ENCODE results near the gene DIS3L2. TPM values are rescaled to one million over a fixed set of nuclear protein-coding genes. Genes with fewer than 3 reads are reported as not detected.
"Not testable (repeated sequence)": the region's sequence is repeated elsewhere in the genome, so short reads cannot be mapped to it uniquely, and the experiment has no call there.

Gene DIS3L2
- total RNA-seq, 3 donors from 2014 or later (not counting 1 experiment from before 2014, with no cell fraction given), result 56.4 to 63.6 (median 59.4) TPM

DNA sequence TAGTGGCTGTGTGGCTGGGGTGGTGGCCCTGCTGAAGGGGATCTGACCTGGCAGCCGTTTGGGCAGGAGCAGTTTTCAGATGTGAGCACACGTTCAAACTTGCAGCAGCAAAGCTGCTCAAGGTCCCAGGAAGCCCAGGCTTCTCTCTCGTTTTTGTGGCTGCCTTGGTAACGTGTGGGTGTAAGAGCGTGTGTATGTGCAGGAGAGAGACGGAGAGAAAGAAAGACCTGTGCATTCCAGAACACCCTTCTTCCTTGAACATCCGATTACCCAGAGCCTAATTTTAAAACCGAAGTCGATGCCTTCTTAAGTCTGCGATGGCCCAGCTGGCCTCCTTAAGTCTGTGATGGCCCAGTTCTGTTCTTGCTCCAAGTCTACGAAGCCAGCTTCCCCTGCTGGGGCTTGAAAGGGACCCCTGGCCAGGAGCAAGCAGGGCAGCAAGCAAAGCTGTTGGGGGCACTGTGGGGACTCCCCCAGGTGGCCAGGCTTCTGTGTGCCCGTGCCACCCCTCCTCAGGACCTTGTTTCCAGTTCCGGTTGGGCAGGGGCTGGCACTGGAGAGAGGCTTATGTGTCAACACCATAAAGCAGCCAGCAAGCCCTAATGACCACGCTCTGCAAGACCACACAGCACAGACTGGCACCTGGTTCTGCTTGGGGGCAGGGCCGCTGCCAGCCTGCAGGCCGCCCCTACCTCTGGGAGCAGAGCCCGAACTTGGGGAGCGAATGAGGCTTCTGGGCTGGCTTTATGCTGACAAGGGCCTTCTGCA is 361.2 kb downstream of the DIS3L2 start:
- H3K36me3 ChIP-seq (ENCODE audit: control insufficient read depth, insufficient read depth, low read length), result no peaks in the 10 kb centered on the region
- H3K4me1 ChIP-seq (ENCODE audit: control insufficient read depth, insufficient read depth, low read length), result peaks cover 80% of the 10 kb centered on the region
- Mint-ChIP-seq H3K27me3 (ENCODE audit: low read depth in 2 of 2) (no peaks in the 10 kb centered on the region), H3K9me3 (no peaks in the 10 kb centered on the region), H3K4me1 (peaks cover 38 to 61% of the 10 kb centered on the region in 2 donors), H3K27ac (peak overlapping the region; percentile 74 to 99), H3K4me3 (peak overlapping the region; percentile 64), H3K36me3 (no peaks in the 10 kb centered on the region)
- H3K9me3 ChIP-seq (ENCODE audit: control insufficient read depth, insufficient read depth, low read length), result no peaks in the 10 kb centered on the region
- DNase-seq (peak in 1 of 2 donors; percentile 46), ATAC-seq (no peak)
- no peak overlapping the region for H3K4me3 ChIP-seq (ENCODE audit: low read length)
- no peaks in the 10 kb centered on the region for H3K27me3 ChIP-seq (ENCODE audit: control insufficient read depth, insufficient read depth, low read length)
- H3K27ac ChIP-seq (ENCODE audit: low read length), result peak overlapping the region; percentile 53
- intact Hi-C loops (cut with micrococcal nuclease), result loop anchor here (10.0 kb wide), 1 partner anchor 188 kb away; no protein-coding TSS in a partner anchor
- TF ChIP-seq, protein P1, sequence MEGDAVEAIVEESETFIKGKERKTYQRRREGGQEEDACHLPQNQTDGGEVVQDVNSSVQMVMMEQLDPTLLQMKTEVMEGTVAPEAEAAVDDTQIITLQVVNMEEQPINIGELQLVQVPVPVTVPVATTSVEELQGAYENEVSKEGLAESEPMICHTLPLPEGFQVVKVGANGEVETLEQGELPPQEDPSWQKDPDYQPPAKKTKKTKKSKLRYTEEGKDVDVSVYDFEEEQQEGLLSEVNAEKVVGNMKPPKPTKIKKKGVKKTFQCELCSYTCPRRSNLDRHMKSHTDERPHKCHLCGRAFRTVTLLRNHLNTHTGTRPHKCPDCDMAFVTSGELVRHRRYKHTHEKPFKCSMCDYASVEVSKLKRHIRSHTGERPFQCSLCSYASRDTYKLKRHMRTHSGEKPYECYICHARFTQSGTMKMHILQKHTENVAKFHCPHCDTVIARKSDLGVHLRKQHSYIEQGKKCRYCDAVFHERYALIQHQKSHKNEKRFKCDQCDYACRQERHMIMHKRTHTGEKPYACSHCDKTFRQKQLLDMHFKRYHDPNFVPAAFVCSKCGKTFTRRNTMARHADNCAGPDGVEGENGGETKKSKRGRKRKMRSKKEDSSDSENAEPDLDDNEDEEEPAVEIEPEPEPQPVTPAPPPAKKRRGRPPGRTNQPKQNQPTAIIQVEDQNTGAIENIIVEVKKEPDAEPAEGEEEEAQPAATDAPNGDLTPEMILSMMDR (IDR thresholded peaks at IDR 0.05), result no peak
- 74% methylated on average over 18 of the region's 18 CpGs for WGBS (ENCODE audit: insufficient coverage)

DNA sequence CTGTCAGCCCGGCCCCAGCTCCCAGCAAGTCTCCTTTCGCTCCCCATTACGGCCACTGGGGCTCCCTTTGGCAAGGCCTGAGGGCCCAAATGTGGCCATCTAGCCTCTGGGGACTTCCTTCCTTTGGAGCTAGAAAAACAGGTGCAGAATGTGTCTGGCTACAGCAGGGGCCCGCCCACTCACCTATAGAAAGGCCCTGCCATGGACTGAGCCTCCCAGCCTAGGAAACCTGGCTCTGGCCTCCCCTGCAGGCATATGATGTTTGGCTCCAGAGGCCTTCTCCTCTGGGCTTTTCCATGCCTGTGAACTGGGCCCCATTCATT is 361.8 kb downstream of the DIS3L2 start:
- intact Hi-C loops (cut with micrococcal nuclease), result loop anchor here (10.0 kb wide), 1 partner anchor 188 kb away; no protein-coding TSS in a partner anchor
- 90% methylated on average over 4 of the region's 4 CpGs for WGBS (ENCODE audit: insufficient coverage)
- H3K27me3 Mint-ChIP-seq (ENCODE audit: low read depth in 2 of 2), result no peaks in the 10 kb centered on the region
- no peak overlapping the region for H3K27ac Mint-ChIP-seq
- peaks cover 32 to 56% of the 10 kb centered on the region in 2 donors for H3K4me1 Mint-ChIP-seq
- TF ChIP-seq, protein P1 (IDR thresholded peaks at IDR 0.05), result no peak
- H3K9me3 Mint-ChIP-seq, result no peaks in the 10 kb centered on the region
- H3K4me3 ChIP-seq (ENCODE audit: low read length), result no peak overlapping the region
- H3K9me3 ChIP-seq (ENCODE audit: control insufficient read depth, insufficient read depth, low read length), result no peaks in the 10 kb centered on the region
- DNase-seq (no peak), ATAC-seq (no peak)
- H3K27me3 ChIP-seq (ENCODE audit: control insufficient read depth, insufficient read depth, low read length), result no peaks in the 10 kb centered on the region
- H3K36me3 Mint-ChIP-seq, result no peaks in the 10 kb centered on the region
- no peaks in the 10 kb centered on the region for H3K36me3 ChIP-seq (ENCODE audit: control insufficient read depth, insufficient read depth, low read length)
- no peak overlapping the region for H3K4me3 Mint-ChIP-seq
- peaks cover 79% of the 10 kb centered on the region for H3K4me1 ChIP-seq (ENCODE audit: control insufficient read depth, insufficient read depth, low read length)
- no peak overlapping the region for H3K27ac ChIP-seq (ENCODE audit: low read length)

DNA sequence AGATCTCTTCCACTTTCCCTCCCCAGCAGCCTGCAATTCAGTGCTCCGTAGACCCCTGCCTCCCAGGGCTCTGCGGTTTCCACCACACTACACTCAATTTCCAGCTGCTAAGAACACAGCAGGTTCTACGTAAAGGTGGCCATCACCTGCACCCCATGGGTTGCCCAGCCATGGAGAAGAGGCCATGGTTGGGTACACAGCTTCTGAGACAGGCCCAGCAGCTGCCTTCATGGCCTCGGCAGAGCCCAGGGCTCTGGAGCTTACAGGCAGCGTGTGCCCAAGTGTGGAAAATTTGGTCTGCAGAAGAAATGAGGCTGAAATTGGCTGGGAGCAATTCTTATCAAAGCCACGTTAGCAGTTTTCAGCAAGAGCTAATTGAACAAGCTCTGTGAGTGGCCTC is 362.5 kb downstream of the DIS3L2 start:
- intact Hi-C loops (cut with micrococcal nuclease), result loop anchor here (10.0 kb wide), 1 partner anchor 189 kb away; no protein-coding TSS in a partner anchor
- ATAC-seq; H3K9me3 Mint-ChIP-seq; H3K27ac Mint-ChIP-seq; H3K36me3 ChIP-seq (ENCODE audit: control insufficient read depth, insufficient read depth, low read length); H3K27me3 Mint-ChIP-seq (ENCODE audit: low read depth in 2 of 2); DNase-seq; H3K36me3 Mint-ChIP-seq; H3K9me3 ChIP-seq (ENCODE audit: control insufficient read depth, insufficient read depth, low read length); H3K4me3 ChIP-seq (ENCODE audit: low read length); H3K27ac ChIP-seq (ENCODE audit: low read length); H3K4me3 Mint-ChIP-seq; H3K27me3 ChIP-seq (ENCODE audit: control insufficient read depth, insufficient read depth, low read length): not testable (repeated sequence)
- peaks cover 26 to 49% of the 10 kb centered on the region in 2 donors for H3K4me1 Mint-ChIP-seq
- 90% methylated on average over 5 of the region's 6 CpGs for WGBS (ENCODE audit: insufficient coverage)
- H3K4me1 ChIP-seq (ENCODE audit: control insufficient read depth, insufficient read depth, low read length), result peaks cover 72% of the 10 kb centered on the region

DNA sequence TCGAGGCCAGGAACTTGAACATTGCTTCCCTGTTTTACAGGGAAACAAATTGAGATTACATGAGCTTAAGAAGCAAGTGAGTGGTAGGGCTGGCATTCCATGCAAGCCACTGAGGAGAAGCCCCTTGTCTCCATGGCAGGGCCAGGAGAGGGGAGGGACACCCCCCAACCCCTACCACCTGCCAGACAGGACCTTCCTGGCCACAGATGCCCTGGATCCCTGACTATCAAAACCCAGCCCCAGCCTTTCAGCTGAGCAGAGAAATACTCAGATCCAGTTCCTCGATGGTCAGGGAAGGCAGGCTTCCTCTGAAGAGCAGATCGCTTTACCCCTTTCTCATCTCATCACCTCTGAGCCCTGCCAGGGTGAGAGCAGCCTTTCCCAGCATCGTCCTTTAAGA is 363.3 kb downstream of the DIS3L2 start:
- DNase-seq (no peak), ATAC-seq (no peak)
- 91% methylated on average over 3 of the region's 4 CpGs for WGBS (ENCODE audit: insufficient coverage)
- Histone ChIP-seq H3K9me3 (ENCODE audit: control insufficient read depth, insufficient read depth, low read length) (no peaks in the 10 kb centered on the region), H3K4me1 (ENCODE audit: control insufficient read depth, insufficient read depth, low read length) (peaks cover 64% of the 10 kb centered on the region), H3K4me3 (ENCODE audit: low read length) (no peak overlapping the region), H3K27ac (ENCODE audit: low read length) (no peak overlapping the region), H3K36me3 (ENCODE audit: control insufficient read depth, insufficient read depth, low read length) (no peaks in the 10 kb centered on the region), H3K27me3 (ENCODE audit: control insufficient read depth, insufficient read depth, low read length) (no peaks in the 10 kb centered on the region)
- TF ChIP-seq, protein P1 (IDR thresholded peaks at IDR 0.05), result no peak
- Mint-ChIP-seq H3K4me3 (no peak overlapping the region), H3K27ac (no peak overlapping the region), H3K27me3 (ENCODE audit: low read depth in 2 of 2) (no peaks in the 10 kb centered on the region), H3K36me3 (no peaks in the 10 kb centered on the region), H3K9me3 (no peaks in the 10 kb centered on the region), H3K4me1 (peaks cover 18 to 41% of the 10 kb centered on the region in 2 donors)
- intact Hi-C loops (cut with micrococcal nuclease), result loop anchor here (5.0 to 10.0 kb wide), 3 partner anchors 32 to 190 kb away; no protein-coding TSS in a partner anchor
